ENCODE results near the gene EPO. TPM values are rescaled to one million over a fixed set of nuclear protein-coding genes. Genes with fewer than 3 reads are reported as not detected.
A peak's percentile ranks its signal among the peaks of the same experiment; 100 is the strongest.

EPO gene
- polyA plus RNA-seq, 3 donors, result 0.14 to 0.38 TPM; not detected in 1

GRCh38 chr7:100681491-100682227, 38.6 kb upstream of the EPO start:
- no peak for DNase-seq (ENCODE audit: extremely low read depth in 1 of 11, low read depth in 9 of 11, low spot score in 4 of 11)

- DNase-seq (ENCODE audit: extremely low read depth in 1 of 11, low read depth in 9 of 11, low spot score in 4 of 11), result no peak
Measured at GRCh38 chr7:100682228-100682741, 38.0 kb upstream of the EPO start.

GRCh38 chr7:100682991-100683658, 37.1 kb upstream of the EPO start:
- no peak for DNase-seq (ENCODE audit: extremely low read depth in 1 of 11, low read depth in 9 of 11, low spot score in 4 of 11)

GRCh38 chr7:100683659-100684533, 36.4 kb upstream of the EPO start:
- DNase-seq (ENCODE audit: extremely low read depth in 1 of 11, low read depth in 9 of 11, low spot score in 4 of 11), result no peak

GRCh38 chr7:100684534-100685042, 35.7 kb upstream of the EPO start:
- DNase-seq (ENCODE audit: extremely low read depth in 1 of 11, low read depth in 9 of 11, low spot score in 4 of 11), result no peak

DNA sequence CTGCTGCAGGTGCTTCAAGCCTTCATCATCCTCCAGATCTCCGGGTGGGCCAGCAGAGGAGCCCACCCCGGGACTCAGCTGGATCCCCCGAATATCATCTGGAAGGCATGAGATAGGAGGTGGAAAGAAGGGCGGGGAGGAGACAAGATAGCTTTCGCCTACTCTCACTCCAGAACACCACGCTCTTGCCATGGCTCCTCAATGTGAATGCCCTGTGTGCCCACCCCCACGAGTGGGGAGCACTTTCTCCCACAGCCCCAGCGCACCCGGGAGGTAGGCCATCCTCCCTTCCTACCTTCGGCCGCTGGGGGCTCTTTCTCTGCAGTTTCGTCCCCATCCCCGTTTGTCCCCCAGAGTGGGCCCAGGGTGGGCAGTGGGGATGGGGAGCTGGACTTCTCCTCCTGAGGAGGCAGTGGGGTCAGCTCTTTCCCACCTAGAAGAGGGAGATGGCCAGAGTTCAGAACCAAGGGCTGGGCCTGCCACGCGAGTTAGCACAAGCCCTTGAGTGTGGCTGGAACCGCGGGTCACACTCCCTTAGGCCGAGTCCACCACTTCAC, 35.1 kb upstream of the EPO start:
- DNase-seq (ENCODE audit: extremely low read depth in 1 of 11, low read depth in 9 of 11, low spot score in 4 of 11), result no peak

- DNase-seq (ENCODE audit: extremely low read depth in 1 of 11, low read depth in 9 of 11, low spot score in 4 of 11), result no peak
Measured at GRCh38 chr7:100685631-100686145, 34.6 kb upstream of the EPO start.

DNA sequence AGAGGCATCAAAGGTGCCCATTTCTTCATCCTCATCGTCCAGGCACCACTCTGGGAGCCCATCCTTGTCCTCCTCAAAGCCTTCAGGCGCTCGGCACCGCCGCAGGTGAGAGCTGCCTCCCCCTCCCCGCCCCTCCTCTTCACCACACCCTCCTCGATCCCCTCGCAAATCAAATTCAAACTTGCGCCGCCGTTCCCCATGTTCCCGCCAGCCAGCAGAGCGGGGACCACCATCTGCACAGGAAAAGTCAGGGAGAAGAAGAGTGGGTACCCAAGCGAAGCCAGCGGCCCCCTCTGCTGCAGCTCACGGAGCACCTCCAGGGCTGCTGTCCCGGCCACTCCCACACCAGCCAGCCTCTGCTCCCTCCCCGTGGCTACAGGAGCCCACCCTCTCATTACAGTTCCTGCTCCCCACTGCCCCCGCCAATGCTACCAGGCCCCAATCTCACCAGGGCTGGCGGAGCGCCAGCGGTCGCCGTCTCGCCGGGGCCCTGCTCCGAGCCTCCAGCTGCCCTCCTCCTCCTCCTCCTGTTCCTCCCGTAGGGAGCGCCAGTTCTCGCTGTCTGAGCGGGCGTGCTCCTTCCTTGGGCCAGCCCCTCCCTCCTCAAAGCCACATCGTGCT, 34.0 kb upstream of the EPO start:
- DNase-seq (ENCODE audit: extremely low read depth in 1 of 11, low read depth in 9 of 11, low spot score in 4 of 11), result no peak

DNA sequence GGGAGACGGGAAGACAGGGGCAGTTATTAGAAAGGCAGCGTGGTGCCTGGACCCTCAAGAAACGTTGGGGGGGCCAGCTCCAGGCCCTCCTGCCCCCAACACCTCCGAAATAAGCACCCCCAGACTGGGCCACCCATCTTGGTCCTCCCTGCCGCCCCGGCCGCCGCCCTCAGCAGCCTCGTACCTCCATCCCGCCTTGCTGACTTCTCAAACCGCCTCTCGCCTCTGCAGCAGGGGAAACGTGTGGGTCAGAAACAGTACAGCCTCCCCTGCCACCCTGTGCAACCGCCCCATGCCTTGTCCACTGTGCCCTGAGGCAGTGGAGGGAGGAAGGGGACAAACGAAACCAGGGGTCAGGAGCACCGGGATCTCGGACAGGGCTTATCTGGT, 33.5 kb upstream of the EPO start:
- DNase-seq (ENCODE audit: extremely low read depth in 1 of 11, low read depth in 9 of 11, low spot score in 4 of 11), result no peak

DNA sequence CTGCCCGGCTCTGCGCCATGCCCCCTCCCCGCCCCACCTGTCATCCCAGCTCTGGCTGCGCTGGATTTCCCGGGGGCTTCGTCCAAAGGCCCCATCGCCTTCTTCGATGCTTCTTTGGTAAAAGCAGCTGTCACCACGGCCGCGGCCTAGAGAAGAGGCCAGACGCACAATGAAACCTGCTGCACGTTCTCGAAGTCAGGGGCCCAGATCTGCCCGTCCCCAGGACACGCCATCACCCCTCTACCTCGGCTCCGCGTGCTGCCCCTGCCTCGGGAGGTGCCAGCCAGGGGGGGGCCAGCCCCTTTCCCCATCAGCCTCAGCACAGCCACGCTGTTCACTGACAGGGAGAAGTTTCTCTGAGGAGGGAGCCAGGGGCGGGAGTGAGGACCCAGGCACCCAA, 33.0 kb upstream of the EPO start:
- no peak for DNase-seq (ENCODE audit: extremely low read depth in 1 of 11, low read depth in 9 of 11, low spot score in 4 of 11)

- no peak for DNase-seq (ENCODE audit: extremely low read depth in 1 of 11, low read depth in 9 of 11, low spot score in 4 of 11)
Measured at GRCh38 chr7:100687751-100688300, 32.4 kb upstream of the EPO start.

- DNase-seq (ENCODE audit: extremely low read depth in 1 of 11, low read depth in 9 of 11, low spot score in 4 of 11), result no peak
Measured at GRCh38 chr7:100688326-100688860, 31.9 kb upstream of the EPO start.

DNA sequence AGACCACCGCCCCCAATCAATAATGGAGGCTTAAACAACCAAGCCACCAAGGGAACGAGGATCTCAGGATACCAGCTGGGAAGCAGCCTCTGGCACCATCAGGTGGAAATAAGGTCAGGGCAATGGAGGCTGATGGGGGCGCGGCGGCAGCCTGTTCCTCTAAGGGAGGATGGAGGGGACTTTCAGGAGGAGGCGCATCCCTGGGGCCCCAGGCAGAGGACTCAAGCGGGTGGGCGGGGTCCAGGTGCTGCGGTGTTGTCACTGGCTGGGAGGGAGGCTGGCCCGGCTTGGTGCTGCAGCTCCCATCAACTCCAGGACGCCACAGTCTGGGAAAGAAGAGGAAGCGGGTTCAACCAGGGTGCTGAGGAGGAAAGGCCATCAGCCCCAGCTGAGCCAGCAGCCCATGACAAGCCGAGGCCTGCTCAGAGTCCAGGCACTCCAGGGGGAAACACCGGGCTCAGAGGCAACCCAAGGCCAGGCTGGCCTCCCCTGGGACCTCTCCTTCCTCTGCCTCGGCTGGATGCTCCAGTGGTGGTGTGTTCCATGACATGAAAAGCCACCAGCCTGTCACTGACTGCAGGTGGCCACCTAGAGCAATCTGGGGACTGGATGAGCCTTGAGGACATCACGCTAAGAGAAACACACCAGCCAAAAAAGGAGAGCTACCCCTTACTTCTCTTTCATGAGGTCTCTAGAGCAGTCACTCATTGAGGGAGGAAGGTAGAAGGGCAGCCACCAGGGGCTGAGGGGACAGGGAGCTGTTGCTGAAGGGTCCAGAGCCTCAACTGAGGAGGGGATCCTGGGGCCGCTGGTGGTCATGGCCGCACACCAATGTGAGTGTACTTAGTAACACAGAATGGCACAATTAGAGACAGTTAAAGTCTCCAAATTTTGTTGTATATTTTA, 30.8 kb upstream of the EPO start:
- no peak for DNase-seq (ENCODE audit: extremely low read depth in 1 of 11, low read depth in 9 of 11, low spot score in 4 of 11)

GRCh38 chr7:100691676-100692577, 28.3 kb upstream of the EPO start:
- DNase-seq (ENCODE audit: extremely low read depth in 1 of 11, low read depth in 9 of 11, low spot score in 4 of 11), result peak in 8 of 11 donors; percentile 66 to 81 (median 74)

DNA sequence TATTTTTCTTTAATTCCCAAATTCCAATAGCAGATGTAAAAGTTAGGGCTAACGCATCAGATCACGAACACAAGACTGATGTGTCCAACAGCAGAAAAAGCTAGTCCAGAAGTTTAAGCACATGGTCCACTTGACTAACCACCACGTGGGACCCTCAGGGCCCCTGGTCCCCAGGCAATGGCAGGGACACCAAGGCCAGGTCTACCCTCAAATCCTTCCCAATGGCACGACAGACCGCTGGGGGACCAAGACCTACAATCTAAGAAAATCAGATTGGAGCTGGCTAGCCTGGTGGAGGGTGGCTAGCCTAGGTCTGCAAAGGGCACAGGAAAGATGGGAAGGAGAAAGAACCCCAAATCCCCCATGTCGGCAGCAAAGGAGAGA, 27.7 kb upstream of the EPO start:
- DNase-seq (ENCODE audit: extremely low read depth in 1 of 11, low read depth in 9 of 11, low spot score in 4 of 11), result no peak
